NT2/D1 (cell line): Measurements from ENCODE around the gene KLF3.

Experiments
- DNase-seq: peaks from one replicate; pipeline ENCODE4 v3.0.0-alpha.2; 2011; ENCODE audit warnings: low read depth, low spot score
- H3K27me3 ChIP-seq: 2 replicates; pipeline ENCODE4 v1.6.0; 2011; ENCODE audit warnings: mild to moderate bottlenecking; ENCODE audit not compliant: insufficient read length, insufficient read depth
- H3K36me3 ChIP-seq: 2 replicates; pipeline ENCODE4 v1.6.1; 2011; ENCODE audit warnings: mild to moderate bottlenecking, low read length, mixed read lengths; ENCODE audit not compliant: insufficient read depth, insufficient read length
- H3K4me1 ChIP-seq: 2 replicates; pipeline ENCODE4 v1.5.1; 2011; ENCODE audit not compliant: insufficient read depth, insufficient read length
- H3K4me3 ChIP-seq: 2 replicates; pipeline ENCODE4 v1.5.1; 2011; ENCODE audit warnings: low read depth; ENCODE audit not compliant: insufficient read length
- H3K9ac ChIP-seq: 2 replicates; pipeline ENCODE4 v1.6.0; 2011; ENCODE audit warnings: low read depth; ENCODE audit not compliant: insufficient read length
- H3K9me3 ChIP-seq: 2 replicates; pipeline ENCODE4 v1.5.1; 2011; ENCODE audit warnings: mild to moderate bottlenecking, low read length; ENCODE audit not compliant: insufficient read depth
- SUZ12 ChIP-seq: IDR thresholded peaks from 2 replicates; pipeline ENCODE4 v1.6.1; 2011; ENCODE audit not compliant: insufficient read length, insufficient read depth; ENCODE audit errors: extremely low read depth
- YY1 ChIP-seq: IDR thresholded peaks from 2 replicates; pipeline ENCODE4 v1.6.1; 2011; ENCODE audit not compliant: insufficient read length, insufficient read depth
- ZNF274 ChIP-seq: IDR thresholded peaks from 2 replicates; pipeline ENCODE4 v1.6.1; 2011; ENCODE audit warnings: mild to moderate bottlenecking, low read depth, low read length

KLF3 gene

GRCh38 chr4:38747629-38748028 lies 83.6 kb downstream of the KLF3 start:
- no peak for TF ChIP-seq YY1
- TF ChIP-seq ZNF274 = no peak
- no peak for TF ChIP-seq SUZ12
- no peak for DNase-seq
- H3K9me3 ChIP-seq = peaks cover 19% of the 10 kb centered on the region; the same call in 1 of the 2 replicates
- no peaks in the 10 kb centered on the region for H3K36me3 ChIP-seq
- H3K9ac ChIP-seq = no peak overlapping the region
- H3K4me1 ChIP-seq = no peaks in the 10 kb centered on the region
- H3K4me3 ChIP-seq = no peak overlapping the region
- H3K27me3 ChIP-seq = no peaks in the 10 kb centered on the region

- H3K4me3 ChIP-seq = no peak overlapping the region
- H3K27me3 ChIP-seq = no peaks in the 10 kb centered on the region
- H3K9ac ChIP-seq = no peak overlapping the region
- H3K9me3 ChIP-seq = peaks cover 19% of the 10 kb centered on the region; the same call in 1 of the 2 replicates
- TF ChIP-seq SUZ12 = no peak
- TF ChIP-seq ZNF274 = no peak
- TF ChIP-seq YY1 = no peak
- peaks cover 4% of the 10 kb centered on the region for H3K4me1 ChIP-seq
- no peaks in the 10 kb centered on the region for H3K36me3 ChIP-seq
- DNase-seq = no peak
Observed at GRCh38 chr4:38749336-38749735, 85.3 kb downstream of the KLF3 start.
